Neural progenitor cell (in vitro differentiated cells): ENCODE results near the gene FBLN5.

Source experiments
- CTCF ChIP-seq: fragments of 200-600 bp; sonication (generic); IDR thresholded peaks from 2 replicates; pipeline ENCODE4 v1.5.1; 2017; ENCODE audit warnings: antibody characterized with exemption, mild to moderate bottlenecking
- EZH2 ChIP-seq: fragments of 200-600 bp; sonication (generic); IDR thresholded peaks from 2 replicates; pipeline ENCODE4 v1.6.1; 2017; ENCODE audit warnings: antibody characterized with exemption, mild to moderate bottlenecking, moderate library complexity

- TF ChIP-seq EZH2 (no peak), CTCF (no peak)
Observed at GRCh38 chr14:91987192-91987591, 39.7 kb upstream of the FBLN5 start.
